ENCODE results near the gene PTX4. TPM values are rescaled to one million over a fixed set of nuclear protein-coding genes. Genes with fewer than 3 reads are reported as not detected.

Gene PTX4
- total RNA-seq, 1 donor from 2014 or later, result under 0.01 TPM

DNA sequence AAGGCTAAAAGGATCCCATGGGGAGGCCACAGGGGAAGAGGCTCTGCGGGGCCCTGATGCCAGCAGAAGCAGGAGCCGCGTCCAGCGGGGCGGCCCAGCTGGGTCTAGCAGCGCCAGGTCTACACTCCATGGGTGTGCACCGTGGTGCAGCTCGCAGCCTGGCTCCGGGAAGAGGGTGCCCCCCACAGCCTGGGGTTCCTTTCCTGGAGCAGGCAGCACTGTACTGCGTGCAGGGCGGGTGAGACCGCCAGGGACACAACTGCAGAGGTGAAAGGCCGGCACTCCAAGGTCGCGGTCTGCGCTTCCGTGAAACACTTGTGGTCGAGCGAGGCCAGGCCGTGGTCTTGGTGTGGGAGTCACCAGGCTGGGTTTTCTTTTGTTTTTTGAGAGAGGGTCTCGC is 37.9 kb downstream of the PTX4 start:
- TF ChIP-seq, protein P1, sequence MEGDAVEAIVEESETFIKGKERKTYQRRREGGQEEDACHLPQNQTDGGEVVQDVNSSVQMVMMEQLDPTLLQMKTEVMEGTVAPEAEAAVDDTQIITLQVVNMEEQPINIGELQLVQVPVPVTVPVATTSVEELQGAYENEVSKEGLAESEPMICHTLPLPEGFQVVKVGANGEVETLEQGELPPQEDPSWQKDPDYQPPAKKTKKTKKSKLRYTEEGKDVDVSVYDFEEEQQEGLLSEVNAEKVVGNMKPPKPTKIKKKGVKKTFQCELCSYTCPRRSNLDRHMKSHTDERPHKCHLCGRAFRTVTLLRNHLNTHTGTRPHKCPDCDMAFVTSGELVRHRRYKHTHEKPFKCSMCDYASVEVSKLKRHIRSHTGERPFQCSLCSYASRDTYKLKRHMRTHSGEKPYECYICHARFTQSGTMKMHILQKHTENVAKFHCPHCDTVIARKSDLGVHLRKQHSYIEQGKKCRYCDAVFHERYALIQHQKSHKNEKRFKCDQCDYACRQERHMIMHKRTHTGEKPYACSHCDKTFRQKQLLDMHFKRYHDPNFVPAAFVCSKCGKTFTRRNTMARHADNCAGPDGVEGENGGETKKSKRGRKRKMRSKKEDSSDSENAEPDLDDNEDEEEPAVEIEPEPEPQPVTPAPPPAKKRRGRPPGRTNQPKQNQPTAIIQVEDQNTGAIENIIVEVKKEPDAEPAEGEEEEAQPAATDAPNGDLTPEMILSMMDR (IDR thresholded peaks at IDR 0.05; ENCODE audit: insufficient read depth, low read length, severe bottlenecking), result no peak
- no peak overlapping the region for H3K4me3 ChIP-seq (ENCODE audit: low read depth, low read length)
- no peak for DNase-seq (ENCODE audit: low read depth)
- no peak for FAIRE-seq
- H3K36me3 ChIP-seq (ENCODE audit: control insufficient read depth, insufficient read depth, low read length), result peaks cover 10% of the 10 kb centered on the region
- no peaks in the 10 kb centered on the region for H3K27me3 ChIP-seq (ENCODE audit: control insufficient read depth, insufficient read depth, low read length)

DNA sequence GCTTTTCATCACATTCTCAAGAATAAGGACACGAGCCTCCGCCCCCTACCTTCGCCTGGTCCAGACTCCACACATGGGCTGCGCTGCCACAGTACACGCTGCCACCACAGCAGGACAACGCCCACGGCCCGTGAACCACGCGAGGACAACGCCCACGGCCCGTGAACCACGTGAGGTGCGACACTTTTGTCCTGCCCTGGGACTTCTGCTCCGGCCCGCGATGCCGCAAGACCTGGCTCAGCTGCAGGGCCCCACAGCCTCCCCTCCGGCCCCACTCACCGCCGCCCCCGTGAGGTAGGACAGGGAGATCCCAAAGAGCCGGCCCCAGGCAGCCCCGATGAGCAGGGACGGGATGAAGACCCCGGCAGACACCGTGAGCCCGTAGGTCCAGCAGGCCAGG is 38.5 kb downstream of the PTX4 start:
- TF ChIP-seq, protein P1 (IDR thresholded peaks at IDR 0.05; ENCODE audit: insufficient read depth, low read length, severe bottlenecking), result no peak
- FAIRE-seq (no peak), DNase-seq (ENCODE audit: low read depth) (no peak)
- Histone ChIP-seq H3K27me3 (ENCODE audit: control insufficient read depth, insufficient read depth, low read length) (no peaks in the 10 kb centered on the region), H3K36me3 (ENCODE audit: control insufficient read depth, insufficient read depth, low read length) (peaks cover 10% of the 10 kb centered on the region), H3K4me3 (ENCODE audit: low read depth, low read length) (no peak overlapping the region)

DNA sequence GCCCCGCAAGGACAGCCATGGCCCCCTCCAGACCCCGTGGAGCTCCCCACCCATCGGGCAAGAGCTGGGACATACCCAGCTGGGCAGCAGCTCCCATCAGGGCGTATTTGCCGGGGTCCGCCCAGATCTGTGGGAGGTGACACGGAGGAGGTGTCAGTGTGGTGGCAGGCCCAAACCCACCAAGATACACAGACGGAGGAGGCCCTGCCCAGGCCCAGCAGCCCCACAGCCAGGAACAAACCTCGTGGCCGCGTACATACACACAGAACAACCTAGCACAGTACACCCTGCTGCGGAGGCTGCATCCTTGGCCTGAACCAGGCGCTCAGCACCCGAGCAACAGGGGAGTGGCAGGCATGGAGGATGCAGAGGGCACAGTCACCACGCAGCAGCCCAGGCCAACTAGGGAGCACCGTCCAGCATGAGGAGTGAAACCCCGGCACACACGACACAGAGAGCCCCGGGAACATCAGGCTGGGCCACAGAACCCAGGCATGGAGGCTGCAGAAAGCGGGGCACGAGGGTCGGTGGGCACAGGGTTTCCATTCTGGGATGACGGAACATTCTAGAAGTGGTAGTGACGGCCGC is 39.4 kb downstream of the PTX4 start:
- peaks cover 10% of the 10 kb centered on the region for H3K36me3 ChIP-seq (ENCODE audit: control insufficient read depth, insufficient read depth, low read length)
- TF ChIP-seq, protein P1 (IDR thresholded peaks at IDR 0.05; ENCODE audit: insufficient read depth, low read length, severe bottlenecking), result no peak
- FAIRE-seq, result no peak

DNA sequence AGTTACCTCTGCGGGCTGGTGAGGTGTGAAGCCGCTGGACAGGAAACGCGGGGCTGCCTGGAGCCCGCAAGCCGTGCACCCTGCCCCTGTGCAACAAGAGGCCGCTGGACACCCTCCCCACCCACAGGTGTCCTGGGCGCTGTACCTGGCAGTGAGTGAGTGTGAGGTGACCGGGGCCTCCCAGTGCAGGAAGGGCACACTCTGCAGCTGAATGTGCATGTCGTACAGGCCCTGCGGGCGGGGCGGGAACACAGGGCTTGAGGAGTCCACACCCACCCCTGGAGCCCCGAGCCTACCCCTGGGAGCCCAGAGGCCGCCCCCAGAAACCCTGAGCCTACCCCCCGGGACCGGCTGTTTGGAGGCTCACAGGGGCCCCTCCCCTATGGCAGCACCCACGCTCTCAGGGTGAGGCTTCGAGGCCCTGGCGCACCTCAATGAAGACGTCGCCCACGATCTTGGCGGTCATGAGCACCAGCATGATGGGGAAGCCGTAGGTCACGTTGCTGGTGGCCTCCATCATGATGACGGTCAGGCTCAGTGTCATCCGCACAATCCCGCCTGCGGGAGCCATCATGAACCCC is 40.1 kb downstream of the PTX4 start:
- FAIRE-seq (no peak), DNase-seq (ENCODE audit: low read depth) (no peak)
- TF ChIP-seq, protein P1 (IDR thresholded peaks at IDR 0.05; ENCODE audit: insufficient read depth, low read length, severe bottlenecking), result no peak
- H3K27me3 ChIP-seq (ENCODE audit: control insufficient read depth, insufficient read depth, low read length), result no peaks in the 10 kb centered on the region
- no peak overlapping the region for H3K4me3 ChIP-seq (ENCODE audit: low read depth, low read length)
- H3K36me3 ChIP-seq (ENCODE audit: control insufficient read depth, insufficient read depth, low read length), result peaks cover 10% of the 10 kb centered on the region

More for the DNA sequence above, 39.4 kb downstream of the PTX4 start:
- DNase-seq (ENCODE audit: low read depth), result no peak
- Histone ChIP-seq H3K4me3 (ENCODE audit: low read depth, low read length) (no peak overlapping the region), H3K27me3 (ENCODE audit: control insufficient read depth, insufficient read depth, low read length) (no peaks in the 10 kb centered on the region)

DNA sequence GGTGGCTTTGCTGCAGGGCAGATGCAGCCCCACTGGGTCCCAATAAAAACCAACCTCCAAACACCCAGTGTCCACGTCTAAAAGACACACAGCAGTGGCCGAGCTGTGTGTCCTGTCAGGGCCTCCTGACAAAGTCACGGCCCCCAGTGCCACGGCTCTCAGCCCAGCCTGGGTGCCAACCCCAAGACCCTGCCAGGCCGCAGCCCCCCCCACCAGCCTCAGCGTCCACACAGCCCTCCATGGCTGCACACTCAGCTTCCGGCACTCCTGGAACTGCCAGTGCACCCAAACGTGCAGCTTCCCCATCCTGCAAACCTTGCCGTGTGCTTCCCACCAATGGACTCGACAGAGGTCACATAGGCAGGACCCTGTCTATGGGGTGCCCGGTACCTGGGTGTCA is 40.8 kb downstream of the PTX4 start:
- Histone ChIP-seq H3K36me3 (ENCODE audit: control insufficient read depth, insufficient read depth, low read length) (peaks cover 10% of the 10 kb centered on the region), H3K27me3 (ENCODE audit: control insufficient read depth, insufficient read depth, low read length) (no peaks in the 10 kb centered on the region), H3K4me3 (ENCODE audit: low read depth, low read length) (no peak overlapping the region)
- DNase-seq (ENCODE audit: low read depth), result no peak
- FAIRE-seq, result no peak
- TF ChIP-seq, protein P1 (IDR thresholded peaks at IDR 0.05; ENCODE audit: insufficient read depth, low read length, severe bottlenecking), result no peak
